ENCODE measurements around the gene THUMPD3.

THUMPD3 gene

GRCh38 chr3:9362731-9363530 is at the start of gene THUMPD3:
THUMPD3 (plus strand) TSS chr3:9363054; CDS start chr3:9365069, 2,015 bp downstream.
- no peak for FAIRE-seq
- peak; percentile 48 for DNase-seq (ENCODE audit: insufficient read length, low spot score)

DNA sequence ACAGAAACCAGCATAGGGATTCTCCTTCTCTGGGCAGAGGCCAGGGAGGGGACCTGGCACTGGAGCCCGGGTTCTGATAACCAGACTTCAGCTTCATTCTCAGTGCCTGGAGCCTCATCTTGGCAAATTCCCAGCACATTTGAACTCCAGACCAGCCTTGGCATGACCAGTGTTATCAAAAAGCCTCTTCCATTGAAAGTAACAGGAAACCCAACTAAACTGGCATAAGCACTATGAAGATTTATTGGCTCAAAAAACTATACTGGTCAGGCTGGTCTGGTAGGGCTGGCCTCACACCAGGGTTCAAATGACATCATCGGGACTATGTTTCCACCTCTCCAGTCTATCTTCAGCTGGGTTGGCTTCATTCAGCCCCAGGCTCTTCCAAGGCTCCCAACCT is 48.1 kb upstream of the THUMPD3 start:
- no peak for FAIRE-seq
- no peak for DNase-seq (ENCODE audit: insufficient read length, low spot score)

GRCh38 chr3:9316881-9317361 is 45.9 kb upstream of the THUMPD3 start:
- no peak for FAIRE-seq
- peak; percentile 44 for DNase-seq (ENCODE audit: insufficient read length, low spot score)

GRCh38 chr3:9322780-9323179 is 40.1 kb upstream of the THUMPD3 start:
- FAIRE-seq (no peak), DNase-seq (ENCODE audit: insufficient read length, low spot score) (no peak)

DNA sequence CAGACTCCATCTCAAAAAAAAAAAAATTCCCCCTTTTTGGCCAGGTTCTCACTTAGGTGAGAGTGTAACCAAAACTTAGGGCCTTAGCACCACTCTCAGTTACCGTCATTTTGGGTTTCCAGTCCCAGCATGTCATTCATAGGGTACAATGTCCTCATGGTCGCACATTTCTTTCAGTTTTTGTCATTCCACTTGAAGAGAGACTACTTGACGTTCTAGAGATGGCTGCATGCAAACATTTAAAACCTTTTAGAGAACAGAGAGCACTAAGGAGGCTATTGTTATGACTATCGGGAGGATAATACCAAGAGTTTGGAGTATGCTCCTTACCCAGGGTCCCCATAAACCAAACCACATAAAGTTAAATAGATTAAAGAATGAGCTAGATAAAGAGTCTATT is 37.9 kb upstream of the THUMPD3 start:
- DNase-seq (ENCODE audit: insufficient read length, low spot score): no peak
- no peak for FAIRE-seq

DNA sequence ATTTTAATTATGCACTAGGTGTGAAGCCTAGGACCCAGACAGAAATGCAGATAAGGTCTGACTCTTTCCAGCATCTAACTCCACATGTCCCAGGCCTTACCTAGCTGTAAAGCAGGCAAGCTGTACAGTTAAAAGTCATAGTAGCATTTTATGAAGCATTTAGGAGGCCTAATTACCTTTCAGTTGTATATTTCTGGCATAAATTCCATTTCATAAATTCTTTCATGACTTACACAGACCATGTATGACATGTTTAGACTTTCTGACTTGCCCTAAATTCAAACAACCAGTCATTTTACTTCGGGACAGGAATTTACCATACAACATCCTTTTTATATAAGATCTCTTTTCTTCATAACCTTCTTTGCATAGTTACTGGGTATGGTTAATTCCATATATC is 35.3 kb upstream of the THUMPD3 start:
- DNase-seq (ENCODE audit: insufficient read length, low spot score) (no peak), FAIRE-seq (no peak)

DNA sequence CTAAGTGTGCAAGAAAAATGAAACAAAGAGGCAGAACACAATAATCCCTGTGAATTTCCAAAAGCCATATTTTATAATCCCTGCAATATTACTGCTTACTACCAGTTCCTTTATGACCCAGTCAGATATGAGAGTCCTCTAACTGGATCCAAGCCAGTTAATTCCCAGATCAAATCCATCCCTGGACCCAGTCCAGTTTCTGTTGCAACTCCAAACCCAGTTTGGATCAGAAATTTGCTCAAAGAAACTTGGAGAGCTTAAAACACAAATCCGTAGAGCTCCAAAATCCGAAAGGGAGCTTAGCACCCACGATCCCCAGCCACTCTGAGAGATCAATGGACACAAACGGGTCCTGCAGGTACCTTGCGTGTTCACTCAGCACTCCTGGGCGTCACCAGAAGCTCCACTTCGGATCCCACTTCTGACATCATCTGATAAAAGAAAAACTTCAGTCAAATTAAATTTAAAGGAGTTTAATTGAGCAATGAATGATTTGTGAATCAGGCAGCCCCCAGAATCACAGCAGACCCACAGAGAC is 32.6 kb upstream of the THUMPD3 start:
- FAIRE-seq: no peak
- DNase-seq (ENCODE audit: insufficient read length, low spot score): no peak

GRCh38 chr3:9331171-9331570 is 31.7 kb upstream of the THUMPD3 start:
- DNase-seq (ENCODE audit: insufficient read length, low spot score) (no peak), FAIRE-seq (no peak)

- DNase-seq (ENCODE audit: insufficient read length, low spot score) (no peak), FAIRE-seq (no peak)
Observed at GRCh38 chr3:9332250-9333030, 30.4 kb upstream of the THUMPD3 start.

DNA sequence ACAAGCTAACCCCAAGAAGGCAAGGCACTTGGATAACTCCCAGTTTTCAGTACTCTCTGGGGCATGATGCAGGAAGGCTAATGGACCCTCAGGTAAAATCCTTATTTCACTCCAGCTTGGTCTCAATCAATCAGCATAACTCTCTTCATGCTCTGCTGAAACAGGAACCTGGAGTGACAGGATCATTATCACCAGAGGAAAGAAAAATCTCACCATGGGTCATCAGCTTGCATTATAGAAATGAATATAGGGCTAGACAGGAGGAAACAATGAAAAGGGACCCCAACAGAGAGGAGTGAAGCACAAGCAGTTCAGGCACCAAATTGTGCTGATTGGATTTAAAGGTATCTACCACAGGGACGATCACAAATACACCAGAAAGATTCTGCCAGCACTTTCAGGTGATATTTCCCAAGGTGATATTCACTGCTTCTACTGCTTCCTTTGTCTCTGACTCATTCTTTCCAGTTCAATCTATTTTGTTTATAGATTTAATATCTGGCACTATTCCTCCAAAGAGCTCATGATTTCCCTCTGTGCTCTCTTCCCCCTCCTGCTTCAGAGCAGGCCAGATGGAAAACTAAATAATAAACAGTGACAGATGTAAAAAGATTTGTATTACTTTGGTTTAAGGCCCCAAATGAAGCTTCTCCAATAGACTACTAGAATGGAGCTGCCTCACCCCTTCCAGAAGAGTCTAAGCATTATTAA is 22.9 kb upstream of the THUMPD3 start:
- DNase-seq (ENCODE audit: insufficient read length, low spot score) (no peak), FAIRE-seq (no peak)

DNA sequence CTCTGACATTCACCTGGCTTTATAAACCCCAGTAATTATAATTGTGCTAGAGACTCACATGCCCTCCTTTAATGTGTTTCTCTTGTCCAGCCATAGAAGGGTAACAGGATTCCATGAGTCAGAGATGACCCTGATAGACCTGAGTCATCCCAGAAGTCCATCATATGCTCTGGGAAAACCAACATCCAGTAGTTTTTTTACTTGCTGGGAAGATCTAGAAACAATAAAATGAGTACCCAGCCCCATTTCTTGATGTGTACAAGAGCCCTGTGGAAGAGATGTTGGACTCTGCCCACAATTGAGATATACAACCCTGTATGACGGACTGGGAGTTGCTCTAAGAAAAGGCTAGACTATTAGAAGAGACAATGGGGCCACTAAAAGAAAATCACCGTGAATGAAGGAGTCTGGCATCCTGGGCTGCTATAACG is 22.4 kb upstream of the THUMPD3 start:
- no peak for FAIRE-seq
- DNase-seq (ENCODE audit: insufficient read length, low spot score): peak; percentile 60

GRCh38 chr3:9342696-9343095 is 20.2 kb upstream of the THUMPD3 start:
- FAIRE-seq: no peak
- no peak for DNase-seq (ENCODE audit: insufficient read length, low spot score)

- FAIRE-seq: no peak
Observed at GRCh38 chr3:9343115-9343514, 19.7 kb upstream of the THUMPD3 start.

DNA sequence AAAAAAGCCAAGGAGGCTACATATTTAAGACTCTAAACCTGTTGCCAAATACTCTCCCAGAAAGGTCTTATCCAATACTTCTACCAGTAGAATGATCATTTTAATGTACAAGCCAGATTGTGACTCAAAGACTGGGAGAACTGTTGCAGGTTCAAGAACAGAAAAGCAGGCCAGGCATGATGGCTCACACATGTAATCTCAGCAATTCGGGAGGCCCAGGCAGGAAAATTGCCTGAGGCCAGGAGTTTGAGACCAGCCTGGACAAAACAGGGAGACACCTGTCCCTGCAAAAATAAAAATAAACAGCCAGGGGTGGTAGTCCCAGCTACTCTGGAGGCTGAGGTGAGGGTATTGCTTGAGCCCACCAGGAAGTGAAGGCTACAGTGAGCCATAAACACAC is 17.8 kb upstream of the THUMPD3 start:
- FAIRE-seq: no peak
- DNase-seq (ENCODE audit: insufficient read length, low spot score): no peak

More at GRCh38 chr3:9343115-9343514, 19.7 kb upstream of the THUMPD3 start:
- no peak for DNase-seq (ENCODE audit: insufficient read length, low spot score)

- DNase-seq (ENCODE audit: insufficient read length, low spot score) (no peak), FAIRE-seq (no peak)
Observed at GRCh38 chr3:9346141-9346540, 16.7 kb upstream of the THUMPD3 start.

GRCh38 chr3:9347081-9347480 is 15.8 kb upstream of the THUMPD3 start:
- DNase-seq (ENCODE audit: insufficient read length, low spot score) (no peak), FAIRE-seq (no peak)

- DNase-seq (ENCODE audit: insufficient read length, low spot score) (no peak), FAIRE-seq (no peak)
Observed at GRCh38 chr3:9347887-9348286, 15.0 kb upstream of the THUMPD3 start.

DNA sequence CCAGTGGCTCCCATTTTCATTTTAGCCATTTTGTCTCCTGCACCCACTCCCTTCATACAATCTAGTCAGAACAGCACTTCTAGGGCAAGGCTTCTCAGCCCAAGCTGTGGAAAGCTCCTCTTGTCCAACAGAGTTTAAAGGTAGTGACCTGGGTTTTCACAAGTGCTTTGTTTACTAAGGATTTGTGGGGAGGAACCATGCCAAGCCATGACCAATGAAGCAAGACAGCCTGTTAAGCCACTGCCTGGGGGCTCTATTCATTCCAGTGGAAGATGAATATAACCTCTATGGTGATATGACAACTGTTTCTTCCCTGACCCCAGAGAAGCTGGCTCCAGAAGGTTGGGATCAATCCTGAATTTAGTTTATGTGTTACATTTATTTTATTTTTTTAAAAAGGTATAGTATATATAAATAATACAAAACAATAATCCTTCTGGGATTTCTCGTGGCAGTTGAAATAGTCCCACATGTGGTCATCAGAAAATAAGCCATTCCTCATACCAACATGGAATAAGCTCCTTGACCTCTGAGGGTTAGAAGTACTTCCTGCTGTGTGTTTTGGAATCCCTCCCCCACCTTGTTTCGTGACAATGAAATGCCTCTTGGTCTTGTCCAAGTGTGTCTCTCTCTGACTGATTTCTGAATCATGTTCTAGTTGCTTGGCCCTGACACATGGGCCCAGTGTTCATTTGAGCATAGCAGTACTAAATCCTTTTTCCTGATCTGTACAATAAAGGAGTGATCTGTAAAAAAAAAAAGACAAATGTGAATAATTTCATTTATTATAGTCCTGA is 13.3 kb upstream of the THUMPD3 start:
- no peak for FAIRE-seq
- peak; percentile 34 for DNase-seq (ENCODE audit: insufficient read length, low spot score)

GRCh38 chr3:9351709-9352126 is 11.1 kb upstream of the THUMPD3 start:
- DNase-seq (ENCODE audit: insufficient read length, low spot score) (no peak), FAIRE-seq (no peak)
